A673 (cell line): Measurements from ENCODE around the gene EZH1.

Source experiments
- EZH2 ChIP-seq: fragments of 200-600 bp; sonication (generic); IDR thresholded peaks from 2 replicates; pipeline ENCODE4 v1.6.1; 2017; ENCODE audit warnings: borderline replicate concordance, low read depth, mild to moderate bottlenecking, mixed read lengths, antibody characterized with exemption, low read length; ENCODE audit not compliant: poor library complexity, severe bottlenecking
- TF ChIP-seq, protein P1 (sequence below): fragments of 300-800, 200-600 bp; sonication (generic); conservative IDR thresholded peaks from 2 replicates; pipeline ENCODE4 v1.5.1; 2017; ENCODE audit warnings: low read depth, mild to moderate bottlenecking, antibody characterized with exemption, low read length, moderate library complexity, mixed read lengths

DNA sequence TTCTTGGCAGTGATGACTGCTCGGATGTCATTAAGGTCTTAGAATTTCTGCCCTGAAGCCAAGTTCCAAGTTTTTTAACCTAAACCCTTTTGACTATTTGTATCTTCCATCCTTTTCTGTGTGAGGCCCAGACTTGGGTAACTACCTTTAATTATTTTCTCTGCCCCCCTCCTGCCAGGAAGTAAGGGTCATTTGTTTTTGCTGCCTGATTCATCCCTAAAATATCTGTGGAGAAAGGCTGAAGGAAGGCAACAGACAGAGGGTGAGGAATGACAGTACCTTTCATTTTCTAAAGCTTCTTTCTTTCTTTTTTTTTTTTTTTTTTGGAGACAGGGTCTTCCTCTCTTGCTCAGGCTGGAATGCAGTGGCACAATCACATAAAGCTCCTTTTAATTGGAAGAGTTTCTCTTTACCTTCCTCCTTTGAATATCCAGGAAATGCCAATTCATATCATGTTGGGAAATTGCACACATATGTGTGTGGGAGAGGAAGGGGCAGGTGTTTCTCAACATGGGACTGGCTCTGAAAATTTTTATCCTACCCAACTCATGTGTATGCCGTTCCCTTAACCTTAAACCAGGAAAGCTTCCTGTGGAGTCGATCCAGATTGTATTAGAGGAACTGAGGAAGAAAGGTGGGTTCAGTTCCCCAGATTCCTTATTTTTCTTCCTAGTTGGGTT is 29.4 kb upstream of the EZH1 start:
- TF ChIP-seq EZH2: no peak
- TF ChIP-seq, protein P1, sequence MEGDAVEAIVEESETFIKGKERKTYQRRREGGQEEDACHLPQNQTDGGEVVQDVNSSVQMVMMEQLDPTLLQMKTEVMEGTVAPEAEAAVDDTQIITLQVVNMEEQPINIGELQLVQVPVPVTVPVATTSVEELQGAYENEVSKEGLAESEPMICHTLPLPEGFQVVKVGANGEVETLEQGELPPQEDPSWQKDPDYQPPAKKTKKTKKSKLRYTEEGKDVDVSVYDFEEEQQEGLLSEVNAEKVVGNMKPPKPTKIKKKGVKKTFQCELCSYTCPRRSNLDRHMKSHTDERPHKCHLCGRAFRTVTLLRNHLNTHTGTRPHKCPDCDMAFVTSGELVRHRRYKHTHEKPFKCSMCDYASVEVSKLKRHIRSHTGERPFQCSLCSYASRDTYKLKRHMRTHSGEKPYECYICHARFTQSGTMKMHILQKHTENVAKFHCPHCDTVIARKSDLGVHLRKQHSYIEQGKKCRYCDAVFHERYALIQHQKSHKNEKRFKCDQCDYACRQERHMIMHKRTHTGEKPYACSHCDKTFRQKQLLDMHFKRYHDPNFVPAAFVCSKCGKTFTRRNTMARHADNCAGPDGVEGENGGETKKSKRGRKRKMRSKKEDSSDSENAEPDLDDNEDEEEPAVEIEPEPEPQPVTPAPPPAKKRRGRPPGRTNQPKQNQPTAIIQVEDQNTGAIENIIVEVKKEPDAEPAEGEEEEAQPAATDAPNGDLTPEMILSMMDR: no peak
